ENCODE results near the gene RPTOR.
"Not testable (repeated sequence)": the region's sequence is repeated elsewhere in the genome, so short reads cannot be mapped to it uniquely, and the experiment has no call there.

Gene RPTOR

GRCh38 chr17:80763293-80763867 is 218.7 kb downstream of the RPTOR start:
- no peak for DNase-seq (ENCODE audit: low read depth in 3 of 3)

GRCh38 chr17:80764627-80765145 is 220.0 kb downstream of the RPTOR start:
- not testable (repeated sequence) for DNase-seq (ENCODE audit: low read depth in 3 of 3)

- DNase-seq (ENCODE audit: low read depth in 3 of 3) = no peak
Observed at GRCh38 chr17:80765241-80765961, 220.8 kb downstream of the RPTOR start.

GRCh38 chr17:80766290-80766855 is 221.7 kb downstream of the RPTOR start:
- no peak for DNase-seq (ENCODE audit: low read depth in 3 of 3)

- no peak for DNase-seq (ENCODE audit: low read depth in 3 of 3)
Observed at GRCh38 chr17:80768389-80768788, 223.8 kb downstream of the RPTOR start.

GRCh38 chr17:80768936-80769335 is 224.3 kb downstream of the RPTOR start:
- no peak for DNase-seq (ENCODE audit: low read depth in 3 of 3)

GRCh38 chr17:80769516-80769915 is 224.9 kb downstream of the RPTOR start:
- no peak for DNase-seq (ENCODE audit: low read depth in 3 of 3)

GRCh38 chr17:80769936-80770625 is 225.4 kb downstream of the RPTOR start:
- DNase-seq (ENCODE audit: low read depth in 3 of 3) = no peak

GRCh38 chr17:80770881-80771611 is 226.4 kb downstream of the RPTOR start:
- no peak for DNase-seq (ENCODE audit: low read depth in 3 of 3)

- no peak for DNase-seq (ENCODE audit: low read depth in 3 of 3)
Observed at GRCh38 chr17:80771612-80772005, 227.0 kb downstream of the RPTOR start.

GRCh38 chr17:80772906-80773242 is 228.2 kb downstream of the RPTOR start:
- DNase-seq (ENCODE audit: low read depth in 3 of 3) = no peak

GRCh38 chr17:80773243-80773991 is 228.8 kb downstream of the RPTOR start:
- no peak for DNase-seq (ENCODE audit: low read depth in 3 of 3)

- DNase-seq (ENCODE audit: low read depth in 3 of 3) = no peak
Observed at GRCh38 chr17:80774146-80774545, 229.5 kb downstream of the RPTOR start.

GRCh38 chr17:80774643-80775281 is 230.1 kb downstream of the RPTOR start:
- DNase-seq (ENCODE audit: low read depth in 3 of 3) = no peak

GRCh38 chr17:80775863-80776262 is 231.2 kb downstream of the RPTOR start:
- DNase-seq (ENCODE audit: low read depth in 3 of 3) = no peak

GRCh38 chr17:80777274-80777673 is 232.6 kb downstream of the RPTOR start:
- DNase-seq (ENCODE audit: low read depth in 3 of 3) = no peak

GRCh38 chr17:80778716-80779115 is 234.1 kb downstream of the RPTOR start:
- DNase-seq (ENCODE audit: low read depth in 3 of 3) = no peak

GRCh38 chr17:80779336-80779735 is 234.7 kb downstream of the RPTOR start:
- DNase-seq (ENCODE audit: low read depth in 3 of 3) = no peak

GRCh38 chr17:80779961-80780380 is 235.3 kb downstream of the RPTOR start:
- no peak for DNase-seq (ENCODE audit: low read depth in 3 of 3)

- no peak for DNase-seq (ENCODE audit: low read depth in 3 of 3)
Observed at GRCh38 chr17:80780381-80781198, 236.0 kb downstream of the RPTOR start.

Data from stimulated activated CD4-positive, alpha-beta T cell treated with anti-CD3 and anti-CD28 coated beads, TNF-alpha, amount 100 ng/mL, for 4 hours (primary cell).